Heart left ventricle (tissue), 16 donors: ENCODE data around the gene KRT73. TPM values are rescaled to one million over a fixed set of nuclear protein-coding genes. Genes with fewer than 3 reads are reported as not detected.

Experiments used
- ATAC-seq, 4 donors: fragments of 200-7000 bp; cut with Tn5 transposase; one replicate each; pipeline ENCODE4 v1.9.1; 2020 to 2022; ENCODE audit warnings: moderate library complexity in 4 of 4, mild to moderate bottlenecking in 3 of 4, moderate number of reproducible peaks in 1 of 4
- DNase-seq, 5 donors: peaks; one replicate each; pipeline ENCODE4 v3.0.0-alpha.2; 2020
- H3K27ac ChIP-seq, 12 donors: fragments of 200-600 bp; sonication (generic) in 4 of 12; one replicate each; pipeline versions ENCODE4 v1.5.0 to v1.8.0; 2016 to 2022; ENCODE audit warnings: mild to moderate bottlenecking in 2 of 12
- H3K27me3 ChIP-seq, 9 donors: fragments of 200-600 bp; sonication (generic) in 2 of 9; one replicate each; pipeline versions ENCODE4 v1.5.1 to v1.8.0; 2016 to 2022; ENCODE audit warnings: mild to moderate bottlenecking in 3 of 9
- H3K36me3 ChIP-seq, 9 donors: fragments of 200-600 bp; sonication (generic) in 2 of 9; one replicate each; pipeline versions ENCODE4 v1.5.0 to v1.8.0; 2018 to 2022; ENCODE audit warnings: mild to moderate bottlenecking in 2 of 9
- H3K4me1 ChIP-seq, 12 donors: fragments of 200-600 bp; sonication (generic) in 4 of 12; one replicate each; pipeline versions ENCODE4 v1.5.0 to v1.8.0; 2016 to 2022; ENCODE audit warnings: mild to moderate bottlenecking in 3 of 12
- H3K4me3 ChIP-seq, 12 donors: fragments of 200-600 bp; sonication (generic) in 4 of 12; one replicate each; pipeline versions ENCODE4 v1.5.0 to v1.8.0; 2017 to 2022; ENCODE audit warnings: mild to moderate bottlenecking in 9 of 12, moderate library complexity in 4 of 12
- H3K9me3 ChIP-seq, 12 donors: fragments of 200-600 bp; sonication (generic) in 4 of 12; one replicate each; pipeline versions ENCODE4 v1.5.0 to v1.8.0; 2016 to 2022; ENCODE audit warnings: mild to moderate bottlenecking in 1 of 12
- POLR2A ChIP-seq, 2 donors: fragments of 450-650 bp; IDR thresholded peaks; one replicate each; pipeline ENCODE4 v1.6.1; 2017; ENCODE audit warnings: antibody characterized with exemption in 2 of 2, mild to moderate bottlenecking in 2 of 2, moderate library complexity in 2 of 2
- WGBS, 4 donors: extraction: QIAGEN DNeasy Blood & Tissue Kit in 2 of 4; methylation state at CpG; one replicate each; pipeline versions ENCODE4 v1.1.5 to v1.1.7; 2013 to 2018; 5-methylcytosine and 5-hydroxymethylcytosine counted together
- intact Hi-C, 10 donors: fragments of 100-400 bp; cut with DNase I; formaldehyde crosslinking; loops; one replicate each; pipeline versions ENCODE4 v1.11.1 to v1.14.2; 2022
- polyA plus RNA-seq, 2 donors: library from polyadenylated mRNA; stranded (reverse); fragments of 200-250 nt; gene quantifications; one replicate each; pipeline ENCODE4 v1.2.3, GENCODE V29; 2013
- total RNA-seq, 9 donors: library from RNA; depleted of rRNA in 2 of 9; stranded (reverse); fragments of >200 nt in 2 of 9; fragmentation: NEBNext Ultra II Directional in 3 of 9; extraction: Animal tissue kit (Norgen Biotek cat#: 25700) in 3 of 9; gene quantifications; one replicate each; pipeline versions ENCODE4 v1.1.0 to v1.2.4, GENCODE V29; 2016 to 2023
- TF ChIP-seq, protein P1 (sequence below), 12 donors: fragments of 200-600 bp; sonication (generic) in 4 of 12; IDR thresholded peaks; one replicate each; pipeline versions ENCODE4 v1.5.0 to v1.8.0; 2018 to 2022; ENCODE audit warnings: antibody characterized with exemption in 12 of 12, mild to moderate bottlenecking in 5 of 12
- donor health status: ischemic (EF 13 %, LVEDD 7.1; RV severe dilation, severe dysfunction).
- donor health status: healthy with polysubstance abuse.
- donor health status: DM: no; HTN: yes; CAD: no.
- donor health status: DM: no; HTN: no; CAD: no.
- donor health status: ischemic (EF 25% LVEDD 6.9; RV normal size, moderate dysfunction).
- donor health status: ischemic (EF 25% LVEDD 5.7; RV mildly dilated, moderate dysfunction).
- donor health status: healthy.
- donor health status: DM: yes; HTN: yes; CAD: no.
- donor health status: ischemic (EF 35%, LVEDD 5.7; RV mildly dilated, moderate dysfunction).
- donor health status: nonischemic (EF 11% LVEDD 7.7; RV severe dilation, severe dysfunction).
- donor health status: DM: yes; HTN: yes; CAD: no.
- donor health status: PGD.
- donor health status: ischemic (EF 29% LVEDD 5.4; RV normal size, mild dysfunction).
- donor health status: nonischemic (EF 23%, LVEDD 6.1; RV moderate dilation, normal function).

Gene KRT73
- total and polyA plus RNA-seq, 11 donors: not detected

DNA sequence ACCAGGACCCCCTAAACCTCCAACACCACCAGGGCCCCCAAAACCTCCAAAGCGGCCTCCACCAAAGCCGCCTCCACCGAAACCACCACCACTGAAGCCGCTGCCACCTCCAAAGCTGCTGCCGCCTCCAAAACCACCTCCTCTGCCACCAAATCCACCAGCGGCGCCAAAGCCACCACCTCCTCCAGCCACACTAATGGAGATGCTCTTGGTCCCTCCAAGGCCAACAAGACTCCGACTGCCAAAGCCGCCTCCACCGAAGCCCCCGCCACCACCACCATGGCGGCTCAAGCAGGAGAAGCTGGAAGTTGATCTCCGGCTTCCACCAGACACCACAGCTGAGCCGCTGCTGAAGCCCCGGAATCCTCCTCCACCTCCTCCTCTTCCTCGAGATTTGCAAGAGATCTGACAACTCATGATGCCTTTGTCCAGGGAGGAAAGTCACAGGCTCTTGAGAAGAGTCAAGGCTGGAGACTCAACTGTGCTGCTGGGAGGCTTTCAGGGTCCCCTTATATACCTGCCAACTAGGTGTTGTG is 33.4 kb upstream of the KRT73 start, which contains the start of gene KRT2:
Gene KRT2 (minus strand): TSS at position 486 of the 536 bp plus-strand sequence. CDS start 69 bp downstream, at position 417.
- H3K9me3 ChIP-seq: no peaks in the 10 kb centered on the region
- peaks cover 0 to 12% (median 0%) of the 10 kb centered on the region in 12 donors for H3K4me1 ChIP-seq
- H3K36me3 ChIP-seq: no peaks in the 10 kb centered on the region
- TF ChIP-seq POLR2A (IDR thresholded peaks at IDR 0.05): no peak
- TF ChIP-seq, protein P1, sequence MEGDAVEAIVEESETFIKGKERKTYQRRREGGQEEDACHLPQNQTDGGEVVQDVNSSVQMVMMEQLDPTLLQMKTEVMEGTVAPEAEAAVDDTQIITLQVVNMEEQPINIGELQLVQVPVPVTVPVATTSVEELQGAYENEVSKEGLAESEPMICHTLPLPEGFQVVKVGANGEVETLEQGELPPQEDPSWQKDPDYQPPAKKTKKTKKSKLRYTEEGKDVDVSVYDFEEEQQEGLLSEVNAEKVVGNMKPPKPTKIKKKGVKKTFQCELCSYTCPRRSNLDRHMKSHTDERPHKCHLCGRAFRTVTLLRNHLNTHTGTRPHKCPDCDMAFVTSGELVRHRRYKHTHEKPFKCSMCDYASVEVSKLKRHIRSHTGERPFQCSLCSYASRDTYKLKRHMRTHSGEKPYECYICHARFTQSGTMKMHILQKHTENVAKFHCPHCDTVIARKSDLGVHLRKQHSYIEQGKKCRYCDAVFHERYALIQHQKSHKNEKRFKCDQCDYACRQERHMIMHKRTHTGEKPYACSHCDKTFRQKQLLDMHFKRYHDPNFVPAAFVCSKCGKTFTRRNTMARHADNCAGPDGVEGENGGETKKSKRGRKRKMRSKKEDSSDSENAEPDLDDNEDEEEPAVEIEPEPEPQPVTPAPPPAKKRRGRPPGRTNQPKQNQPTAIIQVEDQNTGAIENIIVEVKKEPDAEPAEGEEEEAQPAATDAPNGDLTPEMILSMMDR (IDR thresholded peaks at IDR 0.05): no peak
- H3K27me3 ChIP-seq: peaks cover 0 to 15% (median 0%) of the 10 kb centered on the region in 9 donors
- no peak for ATAC-seq
- intact Hi-C loops: no loop called here
- DNase-seq: no peak
- H3K4me3 ChIP-seq: no peak within 1 kb of the TSS
- no peak within 1 kb of the TSS for H3K27ac ChIP-seq
- WGBS, 4 donors: 93 to 98% (median 95%) methylated on average over 15 to 16 of the region's 16 CpGs

DNA sequence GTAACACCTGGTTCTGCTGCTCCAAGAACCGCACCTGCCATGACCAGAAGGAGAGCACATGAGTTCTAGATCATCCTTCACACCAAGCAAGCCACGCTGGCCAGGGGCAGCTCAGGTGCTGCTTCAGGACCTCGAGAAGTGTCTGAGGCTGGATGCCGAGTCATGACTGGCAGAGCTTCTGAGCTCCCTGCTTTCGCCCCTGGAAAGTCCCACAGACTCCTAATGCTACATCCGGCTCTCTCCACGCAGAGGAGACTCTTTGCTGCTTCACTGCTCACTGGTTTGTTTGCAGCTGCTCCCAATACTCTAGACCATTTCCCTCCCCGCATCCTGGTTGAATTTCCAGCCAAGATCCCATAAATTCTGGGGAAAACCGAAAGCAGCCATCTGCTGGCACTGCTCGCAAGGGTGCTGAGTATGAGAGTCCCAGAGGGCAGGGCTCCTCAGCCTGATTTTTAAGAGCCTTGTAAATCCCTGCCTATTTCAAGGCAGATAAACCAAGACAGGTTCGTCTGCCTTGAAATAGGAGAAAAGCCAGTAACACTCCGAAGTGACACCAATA is 32.2 kb upstream of the KRT73 start:
- ATAC-seq (no peak), DNase-seq (no peak)
- 64 to 81% (median 73%) methylated on average over 12 of the region's 12 CpGs for WGBS, 4 donors
- TF ChIP-seq POLR2A (IDR thresholded peaks at IDR 0.05): no peak
- TF ChIP-seq, protein P1 (IDR thresholded peaks at IDR 0.05): no peak
- no peak overlapping the region for H3K4me3 ChIP-seq
- H3K27ac ChIP-seq: no peak overlapping the region
- no peaks in the 10 kb centered on the region for H3K9me3 ChIP-seq
- peaks cover 0 to 15% (median 0%) of the 10 kb centered on the region in 9 donors for H3K27me3 ChIP-seq
- H3K36me3 ChIP-seq: no peaks in the 10 kb centered on the region
- peaks cover 0 to 4% (median 0%) of the 10 kb centered on the region in 12 donors for H3K4me1 ChIP-seq
- intact Hi-C loops: no loop called here

DNA sequence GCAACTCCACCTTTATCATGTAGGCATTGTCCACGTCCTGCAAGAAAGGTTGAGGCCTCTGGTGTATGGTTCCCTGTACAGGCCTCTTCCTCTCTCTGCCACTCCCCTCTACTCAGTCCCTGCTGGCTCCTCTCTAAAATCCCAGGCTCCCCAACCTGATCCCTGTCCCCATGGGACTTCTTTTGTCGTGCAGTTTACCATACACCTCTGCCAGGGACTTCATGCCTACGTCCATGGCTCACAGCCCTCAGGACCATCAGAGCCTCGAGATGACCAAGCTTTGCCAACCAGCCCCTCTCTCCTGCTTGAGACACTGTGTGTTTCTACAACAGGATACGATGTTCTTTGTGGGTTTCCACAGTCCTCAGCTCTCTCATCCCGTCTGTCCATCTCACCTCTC is 30.7 kb upstream of the KRT73 start:
- DNase-seq: no peak
- TF ChIP-seq, protein P1 (IDR thresholded peaks at IDR 0.05): no peak
- TF ChIP-seq POLR2A (IDR thresholded peaks at IDR 0.05): no peak
- Histone ChIP-seq H3K4me1 (no peaks in the 10 kb centered on the region), H3K27me3 (peaks cover 0 to 11% (median 0%) of the 10 kb centered on the region in 9 donors), H3K27ac (no peak overlapping the region), H3K4me3 (no peak overlapping the region), H3K9me3 (no peaks in the 10 kb centered on the region), H3K36me3 (no peaks in the 10 kb centered on the region)
- ATAC-seq: no peak
- intact Hi-C loops: no loop called here
- WGBS, 4 donors: 70 to 80% (median 74%) methylated on average over 6 of the region's 6 CpGs

DNA sequence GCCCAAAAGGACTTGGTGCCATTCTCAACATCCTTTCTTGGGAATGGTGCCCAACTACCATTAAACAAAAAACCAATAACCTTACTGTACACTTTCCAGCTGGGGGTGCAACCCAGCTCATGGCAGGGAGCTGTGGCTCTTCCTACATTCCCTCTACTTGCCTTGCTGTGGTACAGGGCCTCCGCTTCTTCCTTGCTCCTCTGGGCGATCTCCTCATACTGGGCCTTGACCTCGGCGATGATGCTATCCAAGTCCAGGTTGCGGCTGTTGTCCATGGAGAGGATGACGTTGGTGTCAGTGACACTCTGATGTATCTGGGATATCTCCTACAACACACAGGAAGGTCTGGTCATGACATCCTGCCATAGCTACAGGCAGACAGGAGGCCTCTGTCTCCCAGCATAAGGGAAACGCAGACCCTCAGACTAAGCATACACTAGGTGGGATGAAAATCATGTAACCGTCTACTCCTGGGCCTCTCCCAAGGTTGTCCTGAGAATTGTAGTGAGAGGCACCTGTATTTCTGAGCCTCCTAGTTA is 29.7 kb upstream of the KRT73 start:
- intact Hi-C loops: no loop called here
- no peak overlapping the region for H3K27ac ChIP-seq
- no peaks in the 10 kb centered on the region for H3K36me3 ChIP-seq
- DNase-seq: no peak
- H3K4me3 ChIP-seq: no peak overlapping the region
- ATAC-seq: no peak
- H3K27me3 ChIP-seq: peaks cover 0 to 4% (median 0%) of the 10 kb centered on the region in 9 donors
- TF ChIP-seq, protein P1 (IDR thresholded peaks at IDR 0.05): no peak
- TF ChIP-seq POLR2A (IDR thresholded peaks at IDR 0.05): no peak
- H3K4me1 ChIP-seq: no peaks in the 10 kb centered on the region
- no peaks in the 10 kb centered on the region for H3K9me3 ChIP-seq
- 86 to 90% (median 88%) methylated on average over 8 of the region's 8 CpGs for WGBS, 4 donors
